ENCODE data around the gene APLP1. TPM values are rescaled to one million over a fixed set of nuclear protein-coding genes. Genes with fewer than 3 reads are reported as not detected.

The APLP1 gene
- total and polyA plus RNA-seq, 2 donors (not counting 1 experiment from before 2014, with no cell fraction given), result 0.99 to 4.1 TPM

- no peaks in the 10 kb centered on the region for H3K9me3 ChIP-seq (ENCODE audit: control insufficient read depth, insufficient read depth, low read depth, low read length)
- H2AFZ ChIP-seq (ENCODE audit: low read length), result no peak overlapping the region
- TF ChIP-seq EZH2 (IDR thresholded peaks at IDR 0.05; ENCODE audit: low read length, missing control alignments), result no peak
- no peak for TF ChIP-seq CTCF (conservative IDR thresholded peaks at IDR 0.05 in 1 of 2, IDR thresholded peaks at IDR 0.05 in 1 of 2; ENCODE audit: low read depth in 1 of 2, low read length in 2 of 2)
- H3K4me1 ChIP-seq (ENCODE audit: control insufficient read depth, extremely low read depth, insufficient read depth, low read length), result peaks cover 8% of the 10 kb centered on the region
- H3K79me2 ChIP-seq (ENCODE audit: control insufficient read depth, insufficient read depth, low read length), result peaks cover 4% of the 10 kb centered on the region
- H3K4me3 ChIP-seq (replicated peaks in 1 of 4; ENCODE audit: control extremely low read depth in 1 of 4, insufficient read depth in 1 of 4, low read depth in 3 of 4, low read length in 4 of 4), result peak overlapping the region; percentile 75 to 94 (median 80)
- peak overlapping the region; percentile 86 for H3K4me2 ChIP-seq (ENCODE audit: extremely low read depth, insufficient read depth, low read length)
- H3K9ac ChIP-seq (ENCODE audit: insufficient read depth, low read length), result peak overlapping the region; percentile 71
- H3K36me3 ChIP-seq (ENCODE audit: control insufficient read depth, insufficient read depth, low read length), result peaks cover 12% of the 10 kb centered on the region
- no peaks in the 10 kb centered on the region for H4K20me1 ChIP-seq (ENCODE audit: control insufficient read depth, extremely low read depth, insufficient read depth, low read length)
- H3K27me3 ChIP-seq (ENCODE audit: control insufficient read depth, insufficient read depth, low read length), result no peaks in the 10 kb centered on the region
- peak overlapping the region; percentile 36 for H3K27ac ChIP-seq (ENCODE audit: insufficient read depth, low read length)
- no peak for DNase-seq (ENCODE audit: low read depth in 2 of 2)
Measured at GRCh38 chr19:35897706-35898451, 29.5 kb downstream of the APLP1 start.

- peak overlapping the region; percentile 71 for H3K9ac ChIP-seq (ENCODE audit: insufficient read depth, low read length)
- peak overlapping the region; percentile 54 for H2AFZ ChIP-seq (ENCODE audit: low read length)
- H4K20me1 ChIP-seq (ENCODE audit: control insufficient read depth, extremely low read depth, insufficient read depth, low read length), result no peaks in the 10 kb centered on the region
- peaks cover 4% of the 10 kb centered on the region for H3K79me2 ChIP-seq (ENCODE audit: control insufficient read depth, insufficient read depth, low read length)
- peak overlapping the region; percentile 36 for H3K27ac ChIP-seq (ENCODE audit: insufficient read depth, low read length)
- peak overlapping the region; percentile 75 to 94 (median 80) for H3K4me3 ChIP-seq (replicated peaks in 1 of 4; ENCODE audit: control extremely low read depth in 1 of 4, insufficient read depth in 1 of 4, low read depth in 3 of 4, low read length in 4 of 4)
- peak overlapping the region; percentile 86 for H3K4me2 ChIP-seq (ENCODE audit: extremely low read depth, insufficient read depth, low read length)
- H3K36me3 ChIP-seq (ENCODE audit: control insufficient read depth, insufficient read depth, low read length), result peaks cover 12% of the 10 kb centered on the region
- peaks cover 12% of the 10 kb centered on the region for H3K4me1 ChIP-seq (ENCODE audit: control insufficient read depth, extremely low read depth, insufficient read depth, low read length)
- TF ChIP-seq EZH2 (IDR thresholded peaks at IDR 0.05; ENCODE audit: low read length, missing control alignments), result no peak
- no peak for DNase-seq (ENCODE audit: low read depth in 2 of 2)
- H3K27me3 ChIP-seq (ENCODE audit: control insufficient read depth, insufficient read depth, low read length), result no peaks in the 10 kb centered on the region
- no peaks in the 10 kb centered on the region for H3K9me3 ChIP-seq (ENCODE audit: control insufficient read depth, insufficient read depth, low read depth, low read length)
Measured at GRCh38 chr19:35898499-35898809, 30.1 kb downstream of the APLP1 start.

- H3K36me3 ChIP-seq (ENCODE audit: control insufficient read depth, insufficient read depth, low read length), result peaks cover 9% of the 10 kb centered on the region
- H3K4me2 ChIP-seq (ENCODE audit: extremely low read depth, insufficient read depth, low read length), result peak overlapping the region; percentile 88
- TF ChIP-seq EZH2 (IDR thresholded peaks at IDR 0.05; ENCODE audit: low read length, missing control alignments), result no peak
- TF ChIP-seq CTCF (conservative IDR thresholded peaks at IDR 0.05 in 1 of 2, IDR thresholded peaks at IDR 0.05 in 1 of 2; ENCODE audit: low read depth in 1 of 2, low read length in 2 of 2), result no peak
- H3K27me3 ChIP-seq (ENCODE audit: control insufficient read depth, insufficient read depth, low read length), result no peaks in the 10 kb centered on the region
- H3K4me3 ChIP-seq (replicated peaks in 1 of 4; ENCODE audit: control extremely low read depth in 1 of 4, insufficient read depth in 1 of 4, low read depth in 3 of 4, low read length in 4 of 4), result peak overlapping the region; percentile 75 to 94 (median 80)
- peak overlapping the region; percentile 87 for H3K27ac ChIP-seq (ENCODE audit: insufficient read depth, low read length)
- peaks cover 4% of the 10 kb centered on the region for H3K79me2 ChIP-seq (ENCODE audit: control insufficient read depth, insufficient read depth, low read length)
- H2AFZ ChIP-seq (ENCODE audit: low read length), result peak overlapping the region; percentile 34
- DNase-seq (ENCODE audit: low read depth in 2 of 2), result peak; percentile 70 to 82
- no peaks in the 10 kb centered on the region for H4K20me1 ChIP-seq (ENCODE audit: control insufficient read depth, extremely low read depth, insufficient read depth, low read length)
- peaks cover 13% of the 10 kb centered on the region for H3K4me1 ChIP-seq (ENCODE audit: control insufficient read depth, extremely low read depth, insufficient read depth, low read length)
- H3K9me3 ChIP-seq (ENCODE audit: control insufficient read depth, insufficient read depth, low read depth, low read length), result no peaks in the 10 kb centered on the region
- peak overlapping the region; percentile 71 for H3K9ac ChIP-seq (ENCODE audit: insufficient read depth, low read length)
Measured at GRCh38 chr19:35899547-35900214, 31.3 kb downstream of the APLP1 start.

Measured in fibroblast of lung (primary cell).